ENCODE results near the gene ANKRD30B.
"Not testable (repeated sequence)": the region's sequence is repeated elsewhere in the genome, so short reads cannot be mapped to it uniquely, and the experiment has no call there.

Gene ANKRD30B

GRCh38 chr18:14784133-14784532 is 36.2 kb downstream of the ANKRD30B start:
- no peak overlapping the region for H2AFZ ChIP-seq (ENCODE audit: low read depth, low read length)
- DNase-seq, result no peak
- TF ChIP-seq EZH2 (IDR thresholded peaks at IDR 0.05; ENCODE audit: borderline replicate concordance, low read depth, low read length, severe bottlenecking) (no peak), CTCF (IDR thresholded peaks at IDR 0.05; ENCODE audit: borderline replicate concordance, extremely low read depth, low read length, poor library complexity, severe bottlenecking) (no peak)
- no peaks in the 10 kb centered on the region for H3K79me2 ChIP-seq (ENCODE audit: insufficient read depth, low read length)
- H3K9ac ChIP-seq (ENCODE audit: low read depth, low read length), result no peak overlapping the region
- H3K27me3 ChIP-seq (ENCODE audit: insufficient read depth, low read length, poor library complexity), result no peaks in the 10 kb centered on the region
- no peaks in the 10 kb centered on the region for H3K4me1 ChIP-seq (ENCODE audit: insufficient read depth, low read length)
- ATAC-seq (ENCODE audit: insufficient read depth, low read depth), result no peak
- no peak overlapping the region for H3K4me2 ChIP-seq (ENCODE audit: insufficient read depth, low read length)
- no peaks in the 10 kb centered on the region for H3K9me3 ChIP-seq (ENCODE audit: insufficient read depth, low read length, severe bottlenecking)
- H3K27ac ChIP-seq (ENCODE audit: low read length), result no peak overlapping the region
- no peaks in the 10 kb centered on the region for H4K20me1 ChIP-seq (ENCODE audit: insufficient read depth, low read length)
- no peaks in the 10 kb centered on the region for H3K36me3 ChIP-seq (ENCODE audit: insufficient read depth, low read length)
- no peak overlapping the region for H3K4me3 ChIP-seq (ENCODE audit: low read depth in 1 of 2, low read length in 2 of 2)

- not testable (repeated sequence) for H3K27me3 ChIP-seq (ENCODE audit: insufficient read depth, low read length, poor library complexity); H3K36me3 ChIP-seq (ENCODE audit: insufficient read depth, low read length); H3K27ac ChIP-seq (ENCODE audit: low read length); H3K9ac ChIP-seq (ENCODE audit: low read depth, low read length); H4K20me1 ChIP-seq (ENCODE audit: insufficient read depth, low read length); H3K79me2 ChIP-seq (ENCODE audit: insufficient read depth, low read length); H2AFZ ChIP-seq (ENCODE audit: low read depth, low read length); H3K4me2 ChIP-seq (ENCODE audit: insufficient read depth, low read length); DNase-seq; ATAC-seq (ENCODE audit: insufficient read depth, low read depth); H3K4me1 ChIP-seq (ENCODE audit: insufficient read depth, low read length); H3K4me3 ChIP-seq (ENCODE audit: low read depth in 1 of 2, low read length in 2 of 2)
- peaks cover 16% of the 10 kb centered on the region for H3K9me3 ChIP-seq (ENCODE audit: insufficient read depth, low read length, severe bottlenecking)
These were observed 48.9 kb downstream of the ANKRD30B start for GRCh38 chr18:14796876-14797275.

GRCh38 chr18:14797969-14798764 is 50.2 kb downstream of the ANKRD30B start:
- not testable (repeated sequence) for ATAC-seq (ENCODE audit: insufficient read depth, low read depth); H3K4me1 ChIP-seq (ENCODE audit: insufficient read depth, low read length); H4K20me1 ChIP-seq (ENCODE audit: insufficient read depth, low read length); H3K36me3 ChIP-seq (ENCODE audit: insufficient read depth, low read length); H3K9ac ChIP-seq (ENCODE audit: low read depth, low read length); H3K27ac ChIP-seq (ENCODE audit: low read length); H3K79me2 ChIP-seq (ENCODE audit: insufficient read depth, low read length); H3K27me3 ChIP-seq (ENCODE audit: insufficient read depth, low read length, poor library complexity); DNase-seq; H3K4me3 ChIP-seq (ENCODE audit: low read depth in 1 of 2, low read length in 2 of 2); H3K4me2 ChIP-seq (ENCODE audit: insufficient read depth, low read length); H2AFZ ChIP-seq (ENCODE audit: low read depth, low read length)
- H3K9me3 ChIP-seq (ENCODE audit: insufficient read depth, low read length, severe bottlenecking), result peaks cover 16% of the 10 kb centered on the region

GRCh38 chr18:14811081-14811480 is 63.1 kb downstream of the ANKRD30B start:
- H4K20me1 ChIP-seq (ENCODE audit: insufficient read depth, low read length); H3K36me3 ChIP-seq (ENCODE audit: insufficient read depth, low read length); H3K79me2 ChIP-seq (ENCODE audit: insufficient read depth, low read length); H3K4me3 ChIP-seq (ENCODE audit: low read depth in 1 of 2, low read length in 2 of 2); ATAC-seq (ENCODE audit: insufficient read depth, low read depth); H3K27me3 ChIP-seq (ENCODE audit: insufficient read depth, low read length, poor library complexity); H2AFZ ChIP-seq (ENCODE audit: low read depth, low read length); H3K4me2 ChIP-seq (ENCODE audit: insufficient read depth, low read length); H3K27ac ChIP-seq (ENCODE audit: low read length); H3K4me1 ChIP-seq (ENCODE audit: insufficient read depth, low read length); H3K9me3 ChIP-seq (ENCODE audit: insufficient read depth, low read length, severe bottlenecking); H3K9ac ChIP-seq (ENCODE audit: low read depth, low read length); DNase-seq: not testable (repeated sequence)

GRCh38 chr18:14826972-14827632 is 79.1 kb downstream of the ANKRD30B start:
- ATAC-seq (ENCODE audit: insufficient read depth, low read depth); H3K4me1 ChIP-seq (ENCODE audit: insufficient read depth, low read length); H3K79me2 ChIP-seq (ENCODE audit: insufficient read depth, low read length); H3K36me3 ChIP-seq (ENCODE audit: insufficient read depth, low read length); H3K27ac ChIP-seq (ENCODE audit: low read length); H2AFZ ChIP-seq (ENCODE audit: low read depth, low read length); H3K9ac ChIP-seq (ENCODE audit: low read depth, low read length); H3K27me3 ChIP-seq (ENCODE audit: insufficient read depth, low read length, poor library complexity); H3K4me3 ChIP-seq (ENCODE audit: low read depth in 1 of 2, low read length in 2 of 2); H4K20me1 ChIP-seq (ENCODE audit: insufficient read depth, low read length); DNase-seq; H3K9me3 ChIP-seq (ENCODE audit: insufficient read depth, low read length, severe bottlenecking); H3K4me2 ChIP-seq (ENCODE audit: insufficient read depth, low read length): not testable (repeated sequence)

- H3K27me3 ChIP-seq (ENCODE audit: insufficient read depth, low read length, poor library complexity); H3K9me3 ChIP-seq (ENCODE audit: insufficient read depth, low read length, severe bottlenecking); ATAC-seq (ENCODE audit: insufficient read depth, low read depth); H4K20me1 ChIP-seq (ENCODE audit: insufficient read depth, low read length); H3K4me3 ChIP-seq (ENCODE audit: low read depth in 1 of 2, low read length in 2 of 2); DNase-seq; H3K79me2 ChIP-seq (ENCODE audit: insufficient read depth, low read length); H3K4me1 ChIP-seq (ENCODE audit: insufficient read depth, low read length); H2AFZ ChIP-seq (ENCODE audit: low read depth, low read length); H3K9ac ChIP-seq (ENCODE audit: low read depth, low read length); H3K36me3 ChIP-seq (ENCODE audit: insufficient read depth, low read length); H3K27ac ChIP-seq (ENCODE audit: low read length); H3K4me2 ChIP-seq (ENCODE audit: insufficient read depth, low read length): not testable (repeated sequence)
These were observed 93.6 kb downstream of the ANKRD30B start for GRCh38 chr18:14841607-14842006.

- peak; percentile 42 for ATAC-seq (ENCODE audit: insufficient read depth, low read depth)
- Histone ChIP-seq H3K9ac (ENCODE audit: low read depth, low read length) (peak overlapping the region; percentile 42), H3K4me3 (ENCODE audit: low read depth in 1 of 2, low read length in 2 of 2) (peak overlapping the region in 1 of 2 experiments; percentile 44; a peak in 1 of 4 replicates), H3K27ac (ENCODE audit: low read length) (peak overlapping the region; percentile 36; the same call in 1 of the 2 replicates), H2AFZ (ENCODE audit: low read depth, low read length) (peak overlapping the region; percentile 39), H3K4me2 (ENCODE audit: insufficient read depth, low read length) (peak overlapping the region; percentile 56)
- H3K79me2 ChIP-seq (ENCODE audit: insufficient read depth, low read length); H3K36me3 ChIP-seq (ENCODE audit: insufficient read depth, low read length); H3K27me3 ChIP-seq (ENCODE audit: insufficient read depth, low read length, poor library complexity); DNase-seq; H3K9me3 ChIP-seq (ENCODE audit: insufficient read depth, low read length, severe bottlenecking); H4K20me1 ChIP-seq (ENCODE audit: insufficient read depth, low read length); H3K4me1 ChIP-seq (ENCODE audit: insufficient read depth, low read length): not testable (repeated sequence)
These were observed 103.6 kb downstream of the ANKRD30B start for GRCh38 chr18:14851533-14851932.
